ENCODE data around the gene MGME1. TPM values are rescaled to one million over a fixed set of nuclear protein-coding genes. Genes with fewer than 3 reads are reported as not detected.

The MGME1 gene
- total and polyA plus RNA-seq, 2 of the 13 experiments (the other 11 are each of a cell fraction or from before 2014, with no cell fraction given), result 36.7 to 66.6 TPM

DNA sequence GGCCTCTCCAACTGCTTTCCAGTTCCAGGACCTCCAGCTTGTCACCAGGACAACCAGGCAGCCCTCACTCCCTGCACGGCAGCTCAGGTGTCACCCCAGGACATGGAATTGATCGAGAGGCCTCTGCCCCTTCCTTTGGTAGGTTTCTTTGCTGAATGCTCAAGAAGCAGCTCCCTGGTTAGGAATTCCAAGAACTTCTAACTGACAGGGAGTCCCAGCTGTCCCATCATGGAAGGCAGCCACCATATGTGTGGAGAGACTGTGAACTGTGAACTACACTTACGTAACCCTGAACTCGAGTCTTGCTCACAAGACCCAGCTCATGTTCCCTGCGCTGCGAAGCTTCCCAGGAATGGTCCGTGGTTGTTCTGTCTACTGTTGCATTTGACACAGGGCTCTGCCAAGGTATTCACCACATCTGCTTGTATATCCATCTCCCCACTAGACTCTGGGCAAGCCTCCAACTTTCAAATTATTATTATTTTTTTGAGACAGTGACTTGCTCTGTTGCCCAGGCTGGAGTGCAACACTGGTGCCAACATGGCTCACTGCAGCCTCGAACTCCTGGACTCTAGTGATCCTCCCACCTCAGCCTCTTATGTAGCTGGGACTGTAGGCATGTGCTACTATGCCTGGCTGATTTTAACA is 35.7 kb downstream of the MGME1 start (continued):
- TF ChIP-seq ASH2L (IDR thresholded peaks at IDR 0.05; ENCODE audit: insufficient read length, low read depth, low read length), result peak; percentile 13
- TF ChIP-seq, protein P1, sequence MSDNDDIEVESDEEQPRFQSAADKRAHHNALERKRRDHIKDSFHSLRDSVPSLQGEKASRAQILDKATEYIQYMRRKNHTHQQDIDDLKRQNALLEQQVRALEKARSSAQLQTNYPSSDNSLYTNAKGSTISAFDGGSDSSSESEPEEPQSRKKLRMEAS (IDR thresholded peaks at IDR 0.05), result peak; percentile 92
- no peak for TF ChIP-seq FLYWCH1 (CRISPR knock-in tag; IDR thresholded peaks at IDR 0.05)
- TF ChIP-seq FOSL1 (CRISPR knock-in tag; IDR thresholded peaks at IDR 0.05; ENCODE audit: borderline replicate concordance), result no peak
- no peak for TF ChIP-seq PLRG1 (conservative IDR thresholded peaks at IDR 0.05)
- TF ChIP-seq PAX8 (CRISPR knock-in tag; IDR thresholded peaks at IDR 0.05; ENCODE audit: borderline replicate concordance), result no peak
- TF ChIP-seq ATF7 (IDR thresholded peaks at IDR 0.05), result no peak
- TF ChIP-seq ATF7 (CRISPR knock-in tag; IDR thresholded peaks at IDR 0.05), result 0 out of 2 replicates have a peak, but pooled peaks have one; percentile 11
- TF ChIP-seq ELF3 (CRISPR knock-in tag; IDR thresholded peaks at IDR 0.05), result peak; percentile 26; the same call in 1 of the 2 replicates
- TF ChIP-seq ZNF142 (CRISPR knock-in tag; IDR thresholded peaks at IDR 0.05), result 0 out of 2 replicates have a peak, but pooled peaks have one; percentile 44
- TF ChIP-seq WIZ (CRISPR knock-in tag; IDR thresholded peaks at IDR 0.05), result peak; percentile 79; the same call in 1 of the 2 replicates
- TF ChIP-seq ZNF644 (CRISPR knock-in tag; IDR thresholded peaks at IDR 0.05; ENCODE audit: low read depth), result peak; percentile 99
- peak; percentile 57; the same call in 1 of the 2 replicates for TF ChIP-seq ZNF605 (CRISPR knock-in tag; IDR thresholded peaks at IDR 0.05)
- no peak for TF ChIP-seq ZNF3 (CRISPR knock-in tag; IDR thresholded peaks at IDR 0.05)
- TF ChIP-seq ESRRA (CRISPR knock-in tag; IDR thresholded peaks at IDR 0.05; ENCODE audit: low read depth), result no peak; the same call in 1 of the 2 replicates
- no peak for TF ChIP-seq MAZ (IDR thresholded peaks at IDR 0.05; ENCODE audit: borderline replicate concordance, low read depth, low read length)
- TF ChIP-seq MAZ (CRISPR knock-in tag; IDR thresholded peaks at IDR 0.05; ENCODE audit: low read depth), result 0 out of 2 replicates have a peak, but pooled peaks have one; percentile 50
- TF ChIP-seq ZNF850 (CRISPR knock-in tag; conservative IDR thresholded peaks at IDR 0.05), result 0 out of 2 replicates have a peak, but pooled peaks have one; percentile 53
- 0 out of 2 replicates have a peak, but pooled peaks have one; percentile 2 for TF ChIP-seq ZMYM3 (CRISPR knock-in tag; IDR thresholded peaks at IDR 0.05)
- TF ChIP-seq ZNF121 (CRISPR knock-in tag; IDR thresholded peaks at IDR 0.05), result peak; percentile 66; the same call in 1 of the 2 replicates
- peak; percentile 92 for TF ChIP-seq HNF4A (CRISPR knock-in tag; IDR thresholded peaks at IDR 0.05)
- no peak for TF ChIP-seq AKAP8 (CRISPR knock-in tag; IDR thresholded peaks at IDR 0.05)
- TF ChIP-seq ZNF292 (CRISPR knock-in tag; IDR thresholded peaks at IDR 0.05; ENCODE audit: borderline replicate concordance, low read depth), result 0 out of 2 replicates have a peak, but pooled peaks have one; percentile 18
- TF ChIP-seq ZBTB42 (CRISPR knock-in tag; IDR thresholded peaks at IDR 0.05), result 0 out of 2 replicates have a peak, but pooled peaks have one; percentile 22
- peak; percentile 31; the same call in 1 of the 2 replicates for TF ChIP-seq HES4 (CRISPR knock-in tag; IDR thresholded peaks at IDR 0.05; ENCODE audit: borderline replicate concordance)
- TF ChIP-seq THAP11 (CRISPR knock-in tag; IDR thresholded peaks at IDR 0.05), result 0 out of 2 replicates have a peak, but pooled peaks have one; percentile 39
- TF ChIP-seq CEBPG (CRISPR knock-in tag; IDR thresholded peaks at IDR 0.05), result peak; percentile 66
- TF ChIP-seq ZNF230 (CRISPR knock-in tag; IDR thresholded peaks at IDR 0.05), result no peak; the same call in 1 of the 2 replicates

Measured in HepG2 (cell line).